ENCODE data around the gene STOML2.
A peak's percentile ranks its signal among the peaks of the same experiment; 100 is the strongest.

The STOML2 gene

DNA sequence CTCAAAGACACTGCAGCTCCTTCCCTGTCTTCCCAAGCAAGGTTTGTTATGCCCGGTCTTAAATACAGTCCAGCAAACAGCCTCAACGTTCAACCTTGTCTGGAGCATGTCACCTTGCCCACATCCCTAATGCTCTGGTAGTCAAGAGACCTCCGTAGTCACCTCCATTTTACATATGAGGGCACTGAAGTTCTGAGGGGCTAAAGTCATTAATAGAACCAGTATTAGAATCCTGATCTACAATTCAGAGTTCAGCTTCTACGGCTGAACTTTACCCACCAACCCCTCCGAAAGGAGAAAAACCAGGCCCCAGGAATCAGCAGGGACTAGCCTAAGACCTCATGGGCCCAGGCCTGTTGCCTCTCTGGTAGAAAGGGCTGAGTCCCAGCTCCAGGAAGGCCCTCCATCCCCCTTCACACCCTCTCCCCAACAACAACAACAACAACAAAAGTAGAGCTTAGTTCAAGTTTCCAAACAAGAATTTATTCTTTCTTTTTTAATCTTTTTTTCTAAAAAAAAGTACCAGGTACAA, 795 bp upstream of the STOML2 start:
- H3K4me3 ChIP-seq = peak overlapping the region; percentile 63
- in situ Hi-C loops (cut with MboI; ENCODE audit: low sequenced_read_pairs) = loop anchor here (25.0 kb wide), 1 partner anchor 459 kb away; a partner anchor contains a TSS
- H3K4me1 ChIP-seq = peaks cover 13% of the 10 kb centered on the region
- H3K36me3 ChIP-seq (replicated peaks) = peaks cover 32% of the 10 kb centered on the region
- H3K9me3 ChIP-seq = no peaks in the 10 kb centered on the region
- H3K27me3 ChIP-seq (ENCODE audit: low read depth) = no peaks in the 10 kb centered on the region
- no peak for DNase-seq (ENCODE audit: low spot score in 2 of 2)

DNA sequence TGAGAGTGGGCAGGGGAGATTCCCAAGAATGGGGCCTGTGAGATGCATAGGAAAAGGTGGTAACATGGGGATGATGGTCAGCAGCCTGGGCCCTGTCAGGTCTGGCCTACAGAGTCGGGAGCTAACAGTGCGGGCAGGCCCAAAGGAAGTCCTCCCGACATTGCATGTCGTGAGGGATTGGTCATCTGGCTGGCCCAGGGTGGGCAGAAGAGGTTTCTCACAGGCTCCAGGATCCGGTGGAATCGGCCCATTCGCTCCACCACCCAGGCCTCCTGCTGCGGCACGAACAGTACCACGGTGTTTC, 514 bp downstream of the STOML2 start:
- Histone ChIP-seq H3K9me3 (no peaks in the 10 kb centered on the region), H3K36me3 (replicated peaks) (peaks cover 32% of the 10 kb centered on the region), H3K4me3 (peak overlapping the region; percentile 63), H3K4me1 (peaks cover 13% of the 10 kb centered on the region), H3K27me3 (ENCODE audit: low read depth) (no peaks in the 10 kb centered on the region)
- DNase-seq (ENCODE audit: low spot score in 2 of 2) = peak in 1 of 2 experiments; percentile 18
- in situ Hi-C loops (cut with MboI; ENCODE audit: low sequenced_read_pairs) = loop anchor here (25.0 kb wide), 1 partner anchor 460 kb away; a partner anchor contains a TSS

DNA sequence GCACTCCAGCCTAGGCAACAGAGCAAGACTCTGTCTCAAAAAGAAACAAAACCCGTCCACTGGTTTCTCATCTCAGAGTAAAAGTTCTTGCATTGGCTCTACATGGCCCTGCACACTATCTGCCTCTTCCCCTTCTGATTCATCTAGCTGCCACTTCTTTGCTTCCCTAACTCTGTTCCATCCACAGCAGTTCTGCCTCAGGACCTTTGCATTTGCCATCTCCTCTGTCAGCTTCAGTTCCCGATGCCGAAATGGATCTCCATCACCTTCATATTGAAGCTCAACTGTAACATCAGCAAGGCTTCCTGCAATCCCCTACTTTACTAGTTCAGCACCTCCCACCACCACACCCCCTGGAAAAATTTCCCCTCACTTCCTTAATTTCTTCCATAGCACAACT, 5.4 kb downstream of the STOML2 start:
- H3K4me1 ChIP-seq = peaks cover 13% of the 10 kb centered on the region
- DNase-seq (ENCODE audit: low spot score in 2 of 2) = no peak
- H3K4me3 ChIP-seq = no peak overlapping the region
- in situ Hi-C loops (cut with MboI; ENCODE audit: low sequenced_read_pairs) = no loop called here
- peaks cover 54% of the 10 kb centered on the region for H3K36me3 ChIP-seq (replicated peaks)
- H3K9me3 ChIP-seq = no peaks in the 10 kb centered on the region
- no peaks in the 10 kb centered on the region for H3K27me3 ChIP-seq (ENCODE audit: low read depth)

DNA sequence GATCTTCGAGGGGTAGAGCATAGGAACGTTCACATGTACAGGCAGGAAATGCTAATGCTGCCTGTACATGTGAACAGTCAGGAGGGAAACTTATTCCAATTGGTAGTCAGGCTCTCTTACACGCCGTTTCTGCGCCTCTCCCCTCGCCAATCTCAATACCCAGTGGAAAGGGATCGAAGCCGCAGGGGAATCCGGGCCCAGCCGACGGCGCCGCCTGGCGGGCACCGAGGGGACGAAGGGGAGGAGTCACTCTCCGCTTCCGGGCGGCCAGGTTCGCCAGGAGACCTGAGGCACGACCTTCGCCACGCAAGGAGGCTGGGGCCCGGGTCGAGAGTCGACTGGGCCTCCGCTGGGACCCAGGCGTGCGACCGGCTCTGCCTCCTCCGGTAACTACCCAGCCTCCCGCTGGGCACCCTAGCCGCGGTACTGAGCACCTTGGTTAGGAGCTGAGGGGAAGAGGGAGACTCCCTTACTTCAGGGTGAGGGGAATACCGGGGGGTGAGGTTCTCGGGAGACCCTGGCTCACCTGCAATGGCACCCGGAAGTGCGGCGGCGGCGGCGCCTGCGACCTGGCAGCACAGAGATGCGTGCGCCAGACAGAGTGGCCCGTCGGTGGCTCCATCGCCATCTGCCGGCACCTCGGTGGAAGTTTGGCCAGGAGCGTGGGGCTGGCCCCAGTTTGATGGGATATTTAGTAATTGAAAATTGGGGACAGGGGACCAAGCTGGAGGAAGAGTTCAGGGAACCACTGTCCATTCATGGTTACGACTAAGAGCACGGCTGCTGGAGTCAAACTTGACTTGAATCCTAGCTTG, 6.7 kb downstream of the STOML2 start, which contains the start of gene PIGO:
Gene PIGO, minus strand, starts transcription at position 557 of the 815 bp plus-strand sequence. CDS start 1,026 bp downstream, outside the sequence.
- Histone ChIP-seq H3K27me3 (ENCODE audit: low read depth) (no peaks in the 10 kb centered on the region), H3K4me1 (peaks cover 6% of the 10 kb centered on the region), H3K4me3 (peak within 1 kb of the TSS; percentile 84), H3K9me3 (no peaks in the 10 kb centered on the region), H3K36me3 (replicated peaks) (peaks cover 53% of the 10 kb centered on the region)
- in situ Hi-C loops (cut with MboI; ENCODE audit: low sequenced_read_pairs) = no loop called here
- peak; percentile 82 to 92 for DNase-seq (ENCODE audit: low spot score in 2 of 2)

DNA sequence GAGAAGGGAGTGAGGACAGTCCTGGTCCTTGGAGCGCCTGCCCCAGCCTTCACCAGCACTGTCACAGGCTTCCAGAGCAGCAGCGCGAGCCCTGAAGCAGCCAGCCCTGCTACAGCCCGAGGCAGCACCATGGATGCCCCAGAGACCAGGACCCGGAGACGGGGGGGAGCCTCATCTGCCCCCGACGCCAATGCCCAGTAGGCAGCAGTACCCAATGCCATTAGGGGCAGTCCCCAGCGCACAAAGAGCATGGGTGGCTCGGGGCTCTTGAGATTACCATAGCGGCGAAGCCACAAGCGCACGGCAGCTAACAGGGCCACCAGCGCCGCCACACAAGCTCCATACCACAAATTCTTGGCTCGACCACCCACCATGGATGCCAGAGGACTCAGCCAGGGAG, 11.4 kb downstream of the STOML2 start:
- peaks cover 63% of the 10 kb centered on the region for H3K36me3 ChIP-seq (replicated peaks)
- DNase-seq (ENCODE audit: low spot score in 2 of 2) = no peak
- in situ Hi-C loops (cut with MboI; ENCODE audit: low sequenced_read_pairs) = no loop called here
- H3K9me3 ChIP-seq = no peaks in the 10 kb centered on the region
- no peak overlapping the region for H3K4me3 ChIP-seq
- peaks cover 3% of the 10 kb centered on the region; the same call in 1 of the 2 replicates for H3K4me1 ChIP-seq
- no peaks in the 10 kb centered on the region for H3K27me3 ChIP-seq (ENCODE audit: low read depth)

DNA sequence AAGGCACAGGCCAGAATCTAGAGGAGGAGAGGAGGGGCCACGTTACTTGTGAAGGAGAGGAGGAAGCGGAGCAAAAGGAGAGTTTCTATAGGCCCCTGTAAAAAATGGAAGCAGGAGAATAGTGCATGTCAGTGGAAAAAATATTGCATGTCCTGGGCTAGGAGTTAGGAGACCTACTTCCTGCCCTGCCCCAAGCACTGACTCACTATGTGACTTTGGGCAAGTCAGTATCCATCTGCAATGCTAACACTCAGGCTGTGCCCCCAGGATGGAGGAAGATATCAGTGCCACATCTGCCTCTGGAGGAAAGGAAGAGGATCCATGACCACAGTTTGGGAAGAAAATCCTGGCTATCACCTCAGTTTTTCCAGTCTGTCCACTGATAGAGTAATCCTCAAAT, 13.5 kb downstream of the STOML2 start:
- Histone ChIP-seq H3K9me3 (no peaks in the 10 kb centered on the region), H3K4me3 (no peak overlapping the region), H3K27me3 (ENCODE audit: low read depth) (no peaks in the 10 kb centered on the region), H3K36me3 (replicated peaks) (peaks cover 56% of the 10 kb centered on the region), H3K4me1 (no peaks in the 10 kb centered on the region)
- no peak for DNase-seq (ENCODE audit: low spot score in 2 of 2)
- in situ Hi-C loops (cut with MboI; ENCODE audit: low sequenced_read_pairs) = no loop called here

DNA sequence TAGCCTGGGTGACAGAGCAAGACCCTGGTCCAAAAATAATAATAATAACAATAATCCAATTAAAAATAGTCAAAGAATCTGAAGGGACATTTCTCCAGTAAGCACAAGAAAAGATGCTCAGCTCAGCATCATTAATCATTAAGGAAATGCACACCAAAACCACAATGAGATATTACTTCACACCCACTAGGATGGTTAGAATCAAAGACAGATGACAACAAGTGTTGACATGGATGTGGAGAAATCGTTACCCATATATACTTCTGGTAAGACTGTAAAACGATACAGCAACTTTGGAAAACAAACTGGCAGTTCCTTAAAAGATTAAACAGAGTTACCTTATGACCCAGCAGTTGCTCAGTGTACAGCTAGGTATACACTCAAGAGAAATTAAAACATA, 17.9 kb downstream of the STOML2 start:
- H3K36me3 ChIP-seq (replicated peaks) = peaks cover 19% of the 10 kb centered on the region
- no peak overlapping the region for H3K4me3 ChIP-seq
- no peaks in the 10 kb centered on the region for H3K4me1 ChIP-seq
- H3K9me3 ChIP-seq = no peaks in the 10 kb centered on the region
- in situ Hi-C loops (cut with MboI; ENCODE audit: low sequenced_read_pairs) = no loop called here
- H3K27me3 ChIP-seq (ENCODE audit: low read depth) = no peaks in the 10 kb centered on the region
- DNase-seq (ENCODE audit: low spot score in 2 of 2) = no peak

DNA sequence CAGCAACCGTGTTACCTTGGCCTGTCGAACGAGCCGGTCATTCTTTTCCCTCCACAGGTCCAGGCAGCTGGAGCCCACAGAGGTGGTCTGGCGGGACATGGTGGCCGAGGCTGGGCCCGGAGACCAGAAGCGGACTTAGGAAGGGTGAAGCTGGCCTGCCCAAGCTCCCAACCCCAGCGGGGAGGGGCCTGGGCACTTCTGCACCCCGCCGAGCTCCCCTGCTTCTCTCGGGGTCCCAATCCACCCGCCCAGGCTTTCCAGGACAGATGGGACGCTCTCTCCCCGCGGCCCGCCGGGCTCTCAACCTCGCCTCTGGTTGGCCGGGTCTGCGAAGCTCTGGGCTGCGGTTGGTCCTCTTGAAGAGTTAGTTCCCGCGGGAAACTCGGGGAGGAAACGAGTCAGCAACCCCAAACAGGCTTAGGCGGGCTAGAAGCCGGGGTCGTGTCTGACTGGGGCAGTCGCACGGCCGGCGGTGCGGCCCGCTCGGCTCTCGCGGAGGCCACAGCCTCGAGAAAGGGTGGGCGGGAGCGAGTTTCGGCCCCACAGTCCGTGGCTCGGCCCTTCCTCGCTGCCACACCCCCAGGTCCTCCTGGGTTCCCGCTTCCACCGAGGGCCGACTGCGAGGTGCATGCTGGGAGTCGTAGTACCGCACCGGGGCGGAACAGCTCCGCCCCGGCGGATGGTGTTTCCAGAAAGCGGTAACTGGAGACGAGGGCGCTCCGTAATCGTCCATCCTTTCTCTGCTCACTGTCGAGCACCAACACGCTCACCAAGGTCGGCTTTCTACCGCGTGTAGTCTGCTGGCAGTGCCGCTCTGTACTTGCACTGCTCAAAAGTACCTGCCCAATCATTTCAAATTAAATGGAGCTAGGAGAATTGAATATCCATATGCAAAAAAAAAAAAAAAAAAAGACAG, 23.2 kb downstream of the STOML2 start, which contains the start of gene FANCG:
Gene FANCG, minus strand, starts transcription at position 517 of the 916 bp plus-strand sequence. Its CDS starts 418 bp downstream, at position 99.
- Histone ChIP-seq H3K4me3 (peak within 1 kb of the TSS; percentile 77), H3K9me3 (no peaks in the 10 kb centered on the region), H3K36me3 (replicated peaks) (peaks cover 26% of the 10 kb centered on the region), H3K4me1 (peaks cover 6% of the 10 kb centered on the region), H3K27me3 (ENCODE audit: low read depth) (no peaks in the 10 kb centered on the region)
- in situ Hi-C loops (cut with MboI; ENCODE audit: low sequenced_read_pairs) = no loop called here
- DNase-seq (ENCODE audit: low spot score in 2 of 2) = peak; percentile 86 to 93

DNA sequence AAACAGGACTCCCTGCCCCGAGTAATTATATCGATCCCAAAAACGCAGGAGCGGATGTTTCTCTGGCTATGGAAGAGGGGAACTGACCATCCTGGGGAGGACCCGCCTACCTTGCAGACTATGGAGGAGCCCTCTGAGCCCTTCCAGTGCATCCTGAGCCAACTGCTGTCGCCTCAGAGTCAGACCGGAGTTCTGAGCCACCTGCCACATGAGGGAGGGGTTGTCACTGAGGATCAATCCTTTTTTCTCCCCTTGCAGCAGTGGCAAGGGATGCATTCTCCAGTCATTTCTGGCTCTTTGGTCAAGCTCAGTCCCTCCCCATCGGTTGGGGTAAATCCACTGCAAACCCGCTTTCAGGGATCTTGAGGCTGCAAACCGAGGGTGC, 23.9 kb downstream of the STOML2 start:
- no peaks in the 10 kb centered on the region for H3K9me3 ChIP-seq
- in situ Hi-C loops (cut with MboI; ENCODE audit: low sequenced_read_pairs) = no loop called here
- H3K27me3 ChIP-seq (ENCODE audit: low read depth) = no peaks in the 10 kb centered on the region
- peak overlapping the region; percentile 77 for H3K4me3 ChIP-seq
- H3K36me3 ChIP-seq (replicated peaks) = peaks cover 32% of the 10 kb centered on the region
- H3K4me1 ChIP-seq = peaks cover 6% of the 10 kb centered on the region
- peak in 1 of 2 experiments; percentile 25 for DNase-seq (ENCODE audit: low spot score in 2 of 2)

DNA sequence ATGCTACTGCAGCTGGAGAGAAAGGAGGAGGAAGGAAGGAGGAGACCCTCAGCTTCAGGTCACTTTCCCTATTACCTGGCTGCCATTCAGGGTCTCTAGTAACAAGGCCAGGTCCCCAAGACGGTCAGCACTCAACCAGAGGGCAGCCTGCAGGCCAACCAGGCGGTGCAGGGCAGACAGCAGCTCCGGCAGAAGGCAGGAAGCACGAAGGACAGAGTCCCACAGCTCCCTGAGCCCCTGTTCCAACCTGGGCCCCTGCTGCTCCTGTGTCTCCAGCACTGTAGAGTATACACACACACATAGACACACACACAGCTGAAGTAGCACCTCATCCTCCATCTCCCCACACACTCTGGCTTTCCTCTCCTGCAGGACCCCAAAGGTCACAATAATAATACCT, 24.9 kb downstream of the STOML2 start:
- DNase-seq (ENCODE audit: low spot score in 2 of 2) = no peak
- H3K36me3 ChIP-seq (replicated peaks) = peaks cover 42% of the 10 kb centered on the region
- in situ Hi-C loops (cut with MboI; ENCODE audit: low sequenced_read_pairs) = no loop called here

DNA sequence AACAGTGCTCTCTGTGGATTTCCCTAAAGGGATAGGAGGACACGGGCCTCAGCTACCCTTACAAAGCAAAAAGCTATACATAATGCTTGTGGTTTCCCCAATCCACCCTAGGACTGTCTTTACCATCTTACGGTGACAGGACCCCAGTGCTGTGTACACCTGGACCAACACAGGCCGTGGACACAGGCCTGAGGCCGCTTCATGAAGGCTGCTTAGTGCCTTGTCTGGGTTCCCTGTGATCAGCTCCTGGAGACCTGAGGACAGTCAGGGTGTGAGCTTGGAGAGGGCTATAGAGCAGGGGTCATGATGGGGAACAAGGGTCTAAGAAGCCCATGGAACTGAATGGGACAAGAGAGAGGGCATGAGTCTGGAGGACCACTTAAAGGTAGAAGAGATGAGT, 26.1 kb downstream of the STOML2 start:
- Histone ChIP-seq H3K4me1 (peaks cover 11% of the 10 kb centered on the region), H3K36me3 (replicated peaks) (peaks cover 46% of the 10 kb centered on the region), H3K4me3 (no peak overlapping the region), H3K27me3 (ENCODE audit: low read depth) (no peaks in the 10 kb centered on the region), H3K9me3 (no peaks in the 10 kb centered on the region)
- in situ Hi-C loops (cut with MboI; ENCODE audit: low sequenced_read_pairs) = no loop called here
- DNase-seq (ENCODE audit: low spot score in 2 of 2) = no peak

More for the DNA sequence above, 24.9 kb downstream of the STOML2 start:
- Histone ChIP-seq H3K9me3 (no peaks in the 10 kb centered on the region), H3K4me3 (peak overlapping the region; percentile 77), H3K4me1 (peaks cover 9% of the 10 kb centered on the region), H3K27me3 (ENCODE audit: low read depth) (no peaks in the 10 kb centered on the region)

DNA sequence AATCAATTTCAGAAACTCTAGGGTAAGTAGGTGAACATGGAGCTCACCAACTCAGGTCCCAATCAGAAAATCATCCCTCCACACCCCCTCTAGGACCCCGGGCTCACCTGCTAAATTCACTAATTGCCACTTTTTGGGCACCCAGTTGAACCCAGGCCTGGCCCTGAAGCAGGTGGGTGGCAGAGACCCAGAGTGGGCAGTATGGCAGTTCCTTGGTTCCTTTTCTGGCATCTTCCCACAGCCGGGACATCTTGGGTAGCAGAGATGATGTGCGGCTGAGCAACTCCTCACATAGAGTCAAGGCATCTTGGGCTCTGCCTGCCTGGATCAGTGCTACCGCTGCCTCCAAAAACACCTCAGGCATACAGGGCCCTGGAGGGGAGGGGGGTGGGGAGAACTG, 27.6 kb downstream of the STOML2 start:
- no peaks in the 10 kb centered on the region for H3K27me3 ChIP-seq (ENCODE audit: low read depth)
- DNase-seq (ENCODE audit: low spot score in 2 of 2) = no peak
- peaks cover 16% of the 10 kb centered on the region for H3K4me1 ChIP-seq
- H3K4me3 ChIP-seq = no peak overlapping the region
- peaks cover 51% of the 10 kb centered on the region for H3K36me3 ChIP-seq (replicated peaks)
- no peaks in the 10 kb centered on the region for H3K9me3 ChIP-seq
- in situ Hi-C loops (cut with MboI; ENCODE audit: low sequenced_read_pairs) = no loop called here

DNA sequence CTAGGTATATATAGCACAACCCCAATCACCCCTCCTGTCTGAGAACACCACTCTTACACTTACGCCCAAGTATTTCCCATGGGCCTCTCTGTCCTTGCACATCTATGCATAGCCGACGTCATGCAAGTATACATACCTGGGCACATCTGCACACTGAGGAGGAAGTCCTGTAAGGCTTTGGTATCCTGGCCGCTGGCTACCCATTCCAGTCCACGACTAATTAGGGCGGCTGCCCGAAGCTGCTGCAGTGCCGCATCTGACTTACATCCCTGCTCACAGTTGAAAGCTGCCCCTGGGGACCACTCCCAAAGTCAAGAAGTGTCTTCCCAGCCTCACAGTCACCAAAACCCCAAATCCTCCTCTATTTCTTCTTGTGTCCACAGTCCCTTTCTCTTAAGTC, 28.1 kb downstream of the STOML2 start:
- no peaks in the 10 kb centered on the region for H3K9me3 ChIP-seq
- H3K4me3 ChIP-seq = no peak overlapping the region
- peaks cover 55% of the 10 kb centered on the region for H3K36me3 ChIP-seq (replicated peaks)
- no peak for DNase-seq (ENCODE audit: low spot score in 2 of 2)
- peaks cover 20% of the 10 kb centered on the region for H3K4me1 ChIP-seq
- H3K27me3 ChIP-seq (ENCODE audit: low read depth) = no peaks in the 10 kb centered on the region
- in situ Hi-C loops (cut with MboI; ENCODE audit: low sequenced_read_pairs) = no loop called here
